Measurements from ENCODE around the gene TUBA1B.

TUBA1B gene

GRCh38 chr12:49091836-49092085, 39.4 kb downstream of the TUBA1B start:
- H3K4me3 Mint-ChIP-seq, result peak overlapping the region; percentile 10
- no peak overlapping the region for H3K27ac Mint-ChIP-seq
- H3K4me1 Mint-ChIP-seq (ENCODE audit: low read depth), result peaks cover 51% of the 10 kb centered on the region

GRCh38 chr12:49091056-49091835, 39.9 kb downstream of the TUBA1B start:
- Mint-ChIP-seq H3K27ac (no peak overlapping the region), H3K4me1 (ENCODE audit: low read depth) (peaks cover 53% of the 10 kb centered on the region), H3K4me3 (peak overlapping the region; percentile 54), H3K36me3 (ENCODE audit: low read depth) (peaks cover 4% of the 10 kb centered on the region), H3K27me3 (ENCODE audit: low read depth) (peaks cover 72% of the 10 kb centered on the region), H3K9me3 (no peaks in the 10 kb centered on the region)
- DNase-seq (ENCODE audit: low spot score), result no peak

More at GRCh38 chr12:49091836-49092085, 39.4 kb downstream of the TUBA1B start:
- Mint-ChIP-seq H3K36me3 (ENCODE audit: low read depth) (peaks cover 4% of the 10 kb centered on the region), H3K27me3 (ENCODE audit: low read depth) (peaks cover 72% of the 10 kb centered on the region), H3K9me3 (no peaks in the 10 kb centered on the region)
- no peak for DNase-seq (ENCODE audit: low spot score)

- H3K27me3 Mint-ChIP-seq (ENCODE audit: low read depth), result peaks cover 64% of the 10 kb centered on the region
- no peaks in the 10 kb centered on the region for H3K36me3 Mint-ChIP-seq (ENCODE audit: low read depth)
- H3K4me1 Mint-ChIP-seq (ENCODE audit: low read depth), result peaks cover 53% of the 10 kb centered on the region
- DNase-seq (ENCODE audit: low spot score), result peak; percentile 41
- H3K9me3 Mint-ChIP-seq, result no peaks in the 10 kb centered on the region
- peak overlapping the region; percentile 76 for H3K4me3 Mint-ChIP-seq
- H3K27ac Mint-ChIP-seq, result no peak overlapping the region
Observed at GRCh38 chr12:49089821-49090773, 41.1 kb downstream of the TUBA1B start.

DNA sequence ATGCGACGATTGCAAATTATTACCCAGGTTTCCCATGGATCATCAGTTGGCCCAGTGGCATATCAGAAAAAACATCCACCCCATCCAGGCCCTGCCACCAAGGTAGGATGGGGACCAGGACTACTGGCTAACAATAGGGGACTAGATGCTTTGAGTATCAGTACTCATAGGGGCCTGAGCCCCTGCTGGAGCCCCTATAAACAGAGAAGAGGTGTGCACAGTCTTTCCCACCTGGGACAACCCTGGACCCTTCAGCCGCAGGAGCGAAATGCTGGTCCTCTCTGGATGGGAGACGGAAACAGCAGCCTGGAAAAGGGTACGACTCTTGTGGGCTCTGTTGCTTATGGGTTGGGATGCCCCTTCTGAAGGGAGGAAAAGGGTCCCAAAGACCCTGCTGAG, 42.3 kb downstream of the TUBA1B start:
- H3K4me3 Mint-ChIP-seq, result peak overlapping the region; percentile 57
- no peak for DNase-seq (ENCODE audit: low spot score)
- H3K9me3 Mint-ChIP-seq, result no peaks in the 10 kb centered on the region
- H3K27ac Mint-ChIP-seq, result no peak overlapping the region
- peaks cover 53% of the 10 kb centered on the region for H3K4me1 Mint-ChIP-seq (ENCODE audit: low read depth)
- no peaks in the 10 kb centered on the region for H3K36me3 Mint-ChIP-seq (ENCODE audit: low read depth)
- peaks cover 54% of the 10 kb centered on the region for H3K27me3 Mint-ChIP-seq (ENCODE audit: low read depth)

- H3K4me3 Mint-ChIP-seq, result peak overlapping the region; percentile 57
- peaks cover 47% of the 10 kb centered on the region for H3K4me1 Mint-ChIP-seq (ENCODE audit: low read depth)
- H3K36me3 Mint-ChIP-seq (ENCODE audit: low read depth), result no peaks in the 10 kb centered on the region
- H3K9me3 Mint-ChIP-seq, result no peaks in the 10 kb centered on the region
- DNase-seq (ENCODE audit: low spot score), result peak; percentile 69
- peaks cover 48% of the 10 kb centered on the region for H3K27me3 Mint-ChIP-seq (ENCODE audit: low read depth)
- no peak overlapping the region for H3K27ac Mint-ChIP-seq
Observed at GRCh38 chr12:49088150-49088931, 42.9 kb downstream of the TUBA1B start.

DNA sequence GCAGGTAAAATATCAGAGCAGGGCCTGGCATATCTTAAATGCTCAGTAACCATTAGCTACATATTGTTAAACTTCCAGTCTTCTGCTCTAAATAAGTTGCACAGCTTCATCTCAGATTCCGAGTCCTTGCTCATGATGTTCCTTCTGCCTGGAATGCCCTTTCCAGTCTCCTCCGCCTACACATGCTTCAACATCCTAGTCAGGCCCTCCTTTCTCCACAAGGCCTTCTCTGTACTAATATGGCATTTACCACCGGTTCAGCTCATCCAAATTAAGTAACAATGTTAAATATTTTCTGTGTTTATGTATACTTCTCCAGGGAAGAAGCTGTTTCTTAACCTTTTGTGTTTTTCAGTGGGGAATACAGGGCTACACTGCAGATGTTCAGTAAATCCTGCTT, 45.1 kb downstream of the TUBA1B start:
- H3K9me3 Mint-ChIP-seq, result no peaks in the 10 kb centered on the region
- H3K27ac Mint-ChIP-seq, result no peak overlapping the region
- no peak overlapping the region for H3K4me3 Mint-ChIP-seq
- H3K36me3 Mint-ChIP-seq (ENCODE audit: low read depth), result no peaks in the 10 kb centered on the region
- H3K4me1 Mint-ChIP-seq (ENCODE audit: low read depth), result peaks cover 33% of the 10 kb centered on the region
- no peak for DNase-seq (ENCODE audit: low spot score)
- H3K27me3 Mint-ChIP-seq (ENCODE audit: low read depth), result peaks cover 26% of the 10 kb centered on the region

- DNase-seq (ENCODE audit: low spot score), result no peak
- peaks cover 14% of the 10 kb centered on the region for H3K27me3 Mint-ChIP-seq (ENCODE audit: low read depth)
- H3K4me3 Mint-ChIP-seq, result no peak overlapping the region
- no peak overlapping the region for H3K27ac Mint-ChIP-seq
- peaks cover 22% of the 10 kb centered on the region for H3K4me1 Mint-ChIP-seq (ENCODE audit: low read depth)
- no peaks in the 10 kb centered on the region for H3K9me3 Mint-ChIP-seq
- no peaks in the 10 kb centered on the region for H3K36me3 Mint-ChIP-seq (ENCODE audit: low read depth)
Observed at GRCh38 chr12:49084438-49084837, 46.8 kb downstream of the TUBA1B start.

DNA sequence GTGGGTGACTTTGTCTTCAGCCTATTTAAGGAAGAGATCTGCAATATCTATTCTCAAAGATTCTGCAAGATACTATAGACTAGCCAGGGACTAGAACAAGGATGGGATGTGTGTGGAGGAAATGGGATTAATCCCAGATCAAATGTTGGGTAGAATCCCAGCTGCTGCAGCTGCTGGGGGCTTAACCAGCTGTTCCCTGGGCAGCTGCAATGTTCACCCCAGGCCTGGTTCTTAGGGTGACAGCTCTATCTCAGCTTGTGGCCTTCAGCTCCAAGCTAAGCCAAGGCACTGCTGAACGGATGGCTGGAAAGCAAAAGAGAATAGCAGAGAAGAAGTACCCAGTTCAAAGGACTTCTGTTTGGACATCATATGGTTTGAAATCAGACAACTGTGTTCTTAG, 51.4 kb downstream of the TUBA1B start:
- H3K36me3 Mint-ChIP-seq (ENCODE audit: low read depth), result no peaks in the 10 kb centered on the region
- DNase-seq (ENCODE audit: low spot score), result no peak
- no peak overlapping the region for H3K4me3 Mint-ChIP-seq
- H3K27ac Mint-ChIP-seq, result no peak overlapping the region
- no peaks in the 10 kb centered on the region for H3K4me1 Mint-ChIP-seq (ENCODE audit: low read depth)
- no peaks in the 10 kb centered on the region for H3K9me3 Mint-ChIP-seq
- H3K27me3 Mint-ChIP-seq (ENCODE audit: low read depth), result peaks cover 2% of the 10 kb centered on the region

Measured in T-helper 2 cell treated with Interferon-gamma antibody and Interleukin-4, amounts not matched to agents 5 μg/mL and 100 μg/mL, for 36 hours (primary cell).